Stimulated activated CD4-positive, alpha-beta T cell treated with anti-CD3 and anti-CD28 coated beads, TNF-alpha, amount 100 ng/mL, for 4 hours (primary cell): ENCODE results near the gene SUMO2.

Source experiments
- DNase-seq, 3 experiments: peaks; one replicate each; pipeline ENCODE4 v3.0.0-alpha.2; 2020; ENCODE audit warnings: low read depth in 3 of 3

The SUMO2 gene

DNA sequence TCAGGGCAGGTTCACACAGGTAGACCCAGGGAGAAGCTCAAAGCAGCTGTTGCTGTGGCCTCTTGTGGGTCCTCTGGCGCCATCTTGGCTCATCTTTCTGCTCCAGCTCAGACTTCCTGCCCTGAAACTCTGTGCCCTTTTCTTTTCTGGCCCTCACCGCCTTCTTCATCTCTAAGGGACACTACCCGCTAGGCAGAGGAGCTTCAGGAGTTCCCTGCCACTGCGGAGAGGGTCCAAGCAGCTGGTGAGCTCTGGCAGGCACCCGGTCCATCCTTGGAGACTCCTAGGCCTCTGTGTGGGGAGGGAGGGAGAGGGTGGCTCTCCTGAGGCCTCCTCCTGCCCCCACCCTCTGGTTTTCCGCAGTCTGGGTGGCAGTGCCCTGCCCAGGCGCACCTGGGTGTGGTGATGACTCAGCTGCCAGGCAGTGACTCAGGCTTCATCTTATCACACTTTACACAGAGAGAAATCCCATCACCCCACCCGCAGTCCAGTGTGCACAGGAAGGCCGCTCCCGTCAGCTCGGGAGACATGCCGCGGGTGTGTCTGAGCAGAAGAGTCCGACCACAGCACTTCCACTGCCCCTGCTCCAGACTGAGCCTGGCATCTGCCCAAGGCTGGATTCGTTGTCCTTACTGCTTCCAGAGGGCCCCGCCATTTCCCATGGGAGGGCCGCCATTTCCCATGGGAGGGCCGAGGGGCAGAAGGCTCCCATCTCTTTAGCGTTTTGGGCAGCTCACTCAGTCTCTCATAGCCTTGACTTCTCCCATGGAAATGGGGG lies 58.5 kb downstream of the SUMO2 start:
- peak in 2 of 3 experiments; percentile 51 to 65 for DNase-seq

DNA sequence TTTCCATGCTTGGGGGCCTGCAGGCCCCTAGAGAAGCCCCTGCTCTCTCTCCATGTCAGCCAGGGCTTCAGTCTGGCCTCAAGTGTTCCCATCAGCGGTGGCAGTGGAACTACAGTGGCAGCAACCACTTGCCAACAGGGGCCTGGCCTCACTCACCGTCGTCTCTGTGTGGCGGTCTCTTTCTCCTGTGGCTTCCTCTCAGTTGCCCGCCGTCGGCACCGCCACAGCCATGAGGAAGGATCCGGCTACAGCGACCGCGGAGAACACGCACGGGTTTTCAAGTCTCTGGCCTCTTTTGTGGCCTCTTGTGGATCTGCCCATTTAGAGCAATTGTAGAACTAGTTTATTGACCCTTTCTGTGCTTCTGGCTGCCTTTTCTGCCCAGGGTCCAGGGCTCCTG lies 64.5 kb downstream of the SUMO2 start:
- DNase-seq, result no peak

GRCh38 chr17:75116737-75117136 lies 66.0 kb downstream of the SUMO2 start:
- no peak for DNase-seq
